ENCODE data around the gene LANCL2. TPM values are rescaled to one million over a fixed set of nuclear protein-coding genes. Genes with fewer than 3 reads are reported as not detected.
"Not testable (repeated sequence)": the region's sequence is repeated elsewhere in the genome, so short reads cannot be mapped to it uniquely, and the experiment has no call there.

Gene LANCL2
- polyA plus RNA-seq, 4 donors: 26.1 to 29.7 (median 28.2) TPM

GRCh38 chr7:55465691-55466090 is 100.6 kb downstream of the LANCL2 start:
- no peak for DNase-seq (ENCODE audit: low read depth in 4 of 4, low spot score in 3 of 4)

- no peak for DNase-seq (ENCODE audit: low read depth in 4 of 4, low spot score in 3 of 4)
Observed at GRCh38 chr7:55467047-55467593, 102.0 kb downstream of the LANCL2 start.

- DNase-seq (ENCODE audit: low read depth in 4 of 4, low spot score in 3 of 4): no peak
Observed at GRCh38 chr7:55468495-55468894, 103.4 kb downstream of the LANCL2 start.

- no peak for DNase-seq (ENCODE audit: low read depth in 4 of 4, low spot score in 3 of 4)
Observed at GRCh38 chr7:55469271-55469681, 104.1 kb downstream of the LANCL2 start.

- DNase-seq (ENCODE audit: low read depth in 4 of 4, low spot score in 3 of 4): no peak
Observed at GRCh38 chr7:55469721-55470120, 104.6 kb downstream of the LANCL2 start.

GRCh38 chr7:55470261-55470660 is 105.1 kb downstream of the LANCL2 start:
- DNase-seq (ENCODE audit: low read depth in 4 of 4, low spot score in 3 of 4): no peak

- DNase-seq (ENCODE audit: low read depth in 4 of 4, low spot score in 3 of 4): not testable (repeated sequence)
Observed at GRCh38 chr7:55471594-55471993, 106.5 kb downstream of the LANCL2 start.

GRCh38 chr7:55472406-55472805 is 107.3 kb downstream of the LANCL2 start:
- not testable (repeated sequence) for DNase-seq (ENCODE audit: low read depth in 4 of 4, low spot score in 3 of 4)

GRCh38 chr7:55472928-55473725 is 108.0 kb downstream of the LANCL2 start:
- DNase-seq (ENCODE audit: low read depth in 4 of 4, low spot score in 3 of 4): no peak

GRCh38 chr7:55473932-55474331 is 108.8 kb downstream of the LANCL2 start:
- DNase-seq (ENCODE audit: low read depth in 4 of 4, low spot score in 3 of 4): no peak

GRCh38 chr7:55474944-55475854 is 110.1 kb downstream of the LANCL2 start:
- no peak for DNase-seq (ENCODE audit: low read depth in 4 of 4, low spot score in 3 of 4)

GRCh38 chr7:55475855-55476803 is 111.0 kb downstream of the LANCL2 start:
- DNase-seq (ENCODE audit: low read depth in 4 of 4, low spot score in 3 of 4): no peak

GRCh38 chr7:55476852-55477780 is 112.0 kb downstream of the LANCL2 start:
- no peak for DNase-seq (ENCODE audit: low read depth in 4 of 4, low spot score in 3 of 4)

- DNase-seq (ENCODE audit: low read depth in 4 of 4, low spot score in 3 of 4): no peak
Observed at GRCh38 chr7:55477781-55478374, 112.7 kb downstream of the LANCL2 start.

- DNase-seq (ENCODE audit: low read depth in 4 of 4, low spot score in 3 of 4): no peak
Observed at GRCh38 chr7:55478700-55479099, 113.6 kb downstream of the LANCL2 start.

- no peak for DNase-seq (ENCODE audit: low read depth in 4 of 4, low spot score in 3 of 4)
Observed at GRCh38 chr7:55481155-55481554, 116.0 kb downstream of the LANCL2 start.

GRCh38 chr7:55483046-55483445 is 117.9 kb downstream of the LANCL2 start:
- no peak for DNase-seq (ENCODE audit: low read depth in 4 of 4, low spot score in 3 of 4)

Data from left renal pelvis (tissue), 4 donors.